Activated T-cell treated with anti-CD3 and anti-CD28 coated beads, Interleukin-2, amount 50 U/mL, for 24 hours (primary cell): ENCODE results near the gene CD276.

ENCODE experiments used
- DNase-seq: peaks from one replicate; pipeline ENCODE4 v3.0.0-alpha.2; 2020
- H3K27ac Mint-ChIP-seq: 2 replicates; pipeline ENCODE4 v1.8.0; 2020; ENCODE audit warnings: mild to moderate bottlenecking, mixed read lengths
- H3K27me3 Mint-ChIP-seq: 2 replicates; pipeline ENCODE4 v1.8.0; 2020; ENCODE audit warnings: mixed read lengths
- H3K36me3 Mint-ChIP-seq: 2 replicates; pipeline ENCODE4 v1.8.0; 2020; ENCODE audit warnings: low read depth, mixed read lengths
- H3K4me1 Mint-ChIP-seq: 2 replicates; pipeline ENCODE4 v1.8.0; 2020; ENCODE audit warnings: low read depth, mixed read lengths
- H3K4me3 Mint-ChIP-seq: 2 replicates; pipeline ENCODE4 v1.8.0; 2020; ENCODE audit warnings: mild to moderate bottlenecking, moderate library complexity, mixed read lengths
- H3K9me3 Mint-ChIP-seq: 2 replicates; pipeline ENCODE4 v1.8.0; 2020; ENCODE audit warnings: mixed read lengths

The CD276 gene

GRCh38 chr15:73679180-73679579 lies 5.0 kb upstream of the CD276 start:
- H3K4me1 Mint-ChIP-seq, result peaks cover 28% of the 10 kb centered on the region
- no peak overlapping the region for H3K4me3 Mint-ChIP-seq
- H3K9me3 Mint-ChIP-seq, result no peaks in the 10 kb centered on the region
- peaks cover 47% of the 10 kb centered on the region for H3K27me3 Mint-ChIP-seq
- H3K36me3 Mint-ChIP-seq, result no peaks in the 10 kb centered on the region
- DNase-seq, result no peak
- H3K27ac Mint-ChIP-seq, result no peak overlapping the region

- DNase-seq, result no peak
- no peaks in the 10 kb centered on the region for H3K36me3 Mint-ChIP-seq
- H3K27ac Mint-ChIP-seq, result no peak overlapping the region
- no peaks in the 10 kb centered on the region for H3K9me3 Mint-ChIP-seq
- peaks cover 29% of the 10 kb centered on the region for H3K4me1 Mint-ChIP-seq
- peaks cover 51% of the 10 kb centered on the region for H3K27me3 Mint-ChIP-seq
- no peak overlapping the region for H3K4me3 Mint-ChIP-seq
Measured at GRCh38 chr15:73679964-73680363, 4.2 kb upstream of the CD276 start.

GRCh38 chr15:73680549-73680948 lies 3.6 kb upstream of the CD276 start:
- Mint-ChIP-seq H3K36me3 (no peaks in the 10 kb centered on the region), H3K9me3 (no peaks in the 10 kb centered on the region), H3K27me3 (peaks cover 57% of the 10 kb centered on the region), H3K4me1 (peaks cover 34% of the 10 kb centered on the region), H3K27ac (no peak overlapping the region), H3K4me3 (no peak overlapping the region)
- DNase-seq, result no peak

GRCh38 chr15:73681063-73681462 lies 3.1 kb upstream of the CD276 start:
- Mint-ChIP-seq H3K36me3 (no peaks in the 10 kb centered on the region), H3K4me1 (peaks cover 37% of the 10 kb centered on the region), H3K27me3 (peaks cover 62% of the 10 kb centered on the region), H3K9me3 (no peaks in the 10 kb centered on the region), H3K27ac (no peak overlapping the region), H3K4me3 (no peak overlapping the region)
- DNase-seq, result no peak

- Mint-ChIP-seq H3K9me3 (no peaks in the 10 kb centered on the region), H3K36me3 (no peaks in the 10 kb centered on the region), H3K27ac (no peak overlapping the region), H3K4me3 (no peak overlapping the region), H3K4me1 (peaks cover 37% of the 10 kb centered on the region), H3K27me3 (peaks cover 71% of the 10 kb centered on the region)
- no peak for DNase-seq
Measured at GRCh38 chr15:73681856-73682599, 2.2 kb upstream of the CD276 start.

- no peak overlapping the region for H3K27ac Mint-ChIP-seq
- no peaks in the 10 kb centered on the region for H3K9me3 Mint-ChIP-seq
- H3K4me3 Mint-ChIP-seq, result no peak overlapping the region
- peaks cover 37% of the 10 kb centered on the region for H3K4me1 Mint-ChIP-seq
- H3K27me3 Mint-ChIP-seq, result peaks cover 74% of the 10 kb centered on the region
- H3K36me3 Mint-ChIP-seq, result no peaks in the 10 kb centered on the region
- DNase-seq, result no peak
Measured at GRCh38 chr15:73682600-73683090, 1.5 kb upstream of the CD276 start.

GRCh38 chr15:73683257-73683776 lies 866 bp upstream of the CD276 start:
- Mint-ChIP-seq H3K36me3 (no peaks in the 10 kb centered on the region), H3K4me1 (peaks cover 37% of the 10 kb centered on the region), H3K27ac (peak overlapping the region; percentile 69), H3K4me3 (peak overlapping the region; percentile 72), H3K9me3 (no peaks in the 10 kb centered on the region), H3K27me3 (peaks cover 74% of the 10 kb centered on the region)
- DNase-seq, result no peak

GRCh38 chr15:73684581-73685455 lies 635 bp downstream of the CD276 start:
- H3K36me3 Mint-ChIP-seq, result no peaks in the 10 kb centered on the region
- H3K9me3 Mint-ChIP-seq, result no peaks in the 10 kb centered on the region
- peak overlapping the region; percentile 68 for H3K4me3 Mint-ChIP-seq
- peaks cover 75% of the 10 kb centered on the region for H3K27me3 Mint-ChIP-seq
- H3K27ac Mint-ChIP-seq, result no peak overlapping the region
- H3K4me1 Mint-ChIP-seq, result peaks cover 37% of the 10 kb centered on the region
- DNase-seq, result no peak

GRCh38 chr15:73685981-73686380 lies 1.8 kb downstream of the CD276 start:
- Mint-ChIP-seq H3K27ac (no peak overlapping the region), H3K4me1 (peaks cover 33% of the 10 kb centered on the region), H3K4me3 (no peak overlapping the region), H3K27me3 (peaks cover 72% of the 10 kb centered on the region), H3K36me3 (no peaks in the 10 kb centered on the region), H3K9me3 (no peaks in the 10 kb centered on the region)
- DNase-seq, result no peak

- no peak for DNase-seq
- Mint-ChIP-seq H3K9me3 (no peaks in the 10 kb centered on the region), H3K4me3 (no peak overlapping the region), H3K27me3 (peaks cover 64% of the 10 kb centered on the region), H3K4me1 (peaks cover 27% of the 10 kb centered on the region), H3K36me3 (no peaks in the 10 kb centered on the region), H3K27ac (no peak overlapping the region)
Measured at GRCh38 chr15:73686781-73687256, 2.6 kb downstream of the CD276 start.

GRCh38 chr15:73687351-73687750 lies 3.2 kb downstream of the CD276 start:
- Mint-ChIP-seq H3K4me3 (no peak overlapping the region), H3K36me3 (no peaks in the 10 kb centered on the region), H3K27me3 (peaks cover 58% of the 10 kb centered on the region), H3K4me1 (peaks cover 22% of the 10 kb centered on the region), H3K27ac (no peak overlapping the region), H3K9me3 (no peaks in the 10 kb centered on the region)
- DNase-seq, result no peak

- Mint-ChIP-seq H3K4me1 (peaks cover 16% of the 10 kb centered on the region), H3K4me3 (no peak overlapping the region), H3K27me3 (peaks cover 56% of the 10 kb centered on the region), H3K9me3 (no peaks in the 10 kb centered on the region), H3K36me3 (no peaks in the 10 kb centered on the region), H3K27ac (no peak overlapping the region)
- peak; percentile 19 for DNase-seq
Measured at GRCh38 chr15:73688455-73688854, 4.3 kb downstream of the CD276 start.

GRCh38 chr15:73691396-73691795 lies 7.2 kb downstream of the CD276 start:
- no peak overlapping the region for H3K27ac Mint-ChIP-seq
- peaks cover 12% of the 10 kb centered on the region for H3K4me1 Mint-ChIP-seq
- no peak overlapping the region for H3K4me3 Mint-ChIP-seq
- DNase-seq, result no peak
- H3K27me3 Mint-ChIP-seq, result peaks cover 62% of the 10 kb centered on the region
- no peaks in the 10 kb centered on the region for H3K9me3 Mint-ChIP-seq
- H3K36me3 Mint-ChIP-seq, result no peaks in the 10 kb centered on the region

GRCh38 chr15:73694419-73694818 lies 10.2 kb downstream of the CD276 start:
- Mint-ChIP-seq H3K36me3 (no peaks in the 10 kb centered on the region), H3K27me3 (peaks cover 57% of the 10 kb centered on the region), H3K9me3 (no peaks in the 10 kb centered on the region), H3K27ac (no peak overlapping the region), H3K4me1 (peaks cover 34% of the 10 kb centered on the region), H3K4me3 (no peak overlapping the region)
- no peak for DNase-seq
